Type B pancreatic cell (in vitro differentiated cells): ENCODE results near the gene ARPC1A. TPM values are rescaled to one million over a fixed set of nuclear protein-coding genes. Genes with fewer than 3 reads are reported as not detected.
"Not testable (repeated sequence)": the region's sequence is repeated elsewhere in the genome, so short reads cannot be mapped to it uniquely, and the experiment has no call there.

ENCODE experiments used
- DNase-seq: peaks from one replicate; pipeline ENCODE4 v3.0.0; 2021; ENCODE audit warnings: mixed read lengths; ENCODE audit not compliant: unreplicated experiment; ENCODE audit errors: extremely low spot score
- H3K27ac Mint-ChIP-seq: 2 replicates; pipeline ENCODE4 v1.8.0; 2021; ENCODE audit warnings: mild to moderate bottlenecking, mixed read lengths
- H3K27me3 Mint-ChIP-seq: 2 replicates; pipeline ENCODE4 v1.8.0; 2021; ENCODE audit warnings: mixed read lengths
- H3K36me3 Mint-ChIP-seq: 2 replicates; pipeline ENCODE4 v1.8.0; 2021; ENCODE audit warnings: mixed read lengths
- H3K4me1 Mint-ChIP-seq: one replicate; pipeline ENCODE4 v1.8.0; 2021; ENCODE audit warnings: mixed read lengths; ENCODE audit not compliant: unreplicated experiment
- H3K4me3 Mint-ChIP-seq: 2 replicates; pipeline ENCODE4 v1.8.0; 2021; ENCODE audit warnings: mild to moderate bottlenecking, mixed read lengths
- H3K9me3 Mint-ChIP-seq: 2 replicates; pipeline ENCODE4 v1.8.0; 2021; ENCODE audit warnings: mixed read lengths
- CTCF ChIP-seq: fragments of 200-600 bp; sonication (generic); conservative IDR thresholded peaks from 2 replicates; pipeline ENCODE4 v1.5.0; 2021; ENCODE audit warnings: antibody characterized with exemption, mild to moderate bottlenecking
- long read RNA-seq: library from polyadenylated mRNA; unstranded; transcript quantifications from one replicate; pipeline ENCODE4 v2.0.0, GENCODE V29; 2020
- total RNA-seq: library from RNA; stranded (reverse); gene quantifications from 2 replicates; pipeline ENCODE4 v1.2.1, GENCODE V29; 2021; ENCODE audit warnings: low replicate concordance

Gene ARPC1A
- 164 and 209 TPM in 2 replicates for total RNA-seq
- long read RNA-seq, transcript ARPC1A-201 (10 exons, 1,565 nt) = major isoform, 1,417 of 1,512 reads
- long read RNA-seq, partial matches to known transcripts = 29 of 1,512 reads
- long read RNA-seq, other reads (novel, unspliced or antisense) = 65 of 1,512 reads

GRCh38 chr7:99325592-99326407, at the start of gene ARPC1A:
ARPC1A (plus strand) TSS chr7:99325898; CDS start chr7:99333354, 7,456 bp downstream.
- peak; percentile 54 for TF ChIP-seq CTCF
- peak within 1 kb of the TSS; percentile 92 for H3K4me3 Mint-ChIP-seq
- peaks cover 3% of the 10 kb centered on the region for H3K36me3 Mint-ChIP-seq
- peaks cover 29% of the 10 kb centered on the region for H3K4me1 Mint-ChIP-seq
- H3K27me3 Mint-ChIP-seq = no peaks in the 10 kb centered on the region
- peak; percentile 95 for DNase-seq
- peak within 1 kb of the TSS; percentile 90 for H3K27ac Mint-ChIP-seq
- H3K9me3 Mint-ChIP-seq = no peaks in the 10 kb centered on the region

- H3K27me3 Mint-ChIP-seq = no peaks in the 10 kb centered on the region
- no peaks in the 10 kb centered on the region for H3K9me3 Mint-ChIP-seq
- no peak for DNase-seq
- no peaks in the 10 kb centered on the region for H3K36me3 Mint-ChIP-seq
- H3K4me3 Mint-ChIP-seq = no peak overlapping the region
- no peak for TF ChIP-seq CTCF
- no peak overlapping the region for H3K27ac Mint-ChIP-seq
- H3K4me1 Mint-ChIP-seq = no peaks in the 10 kb centered on the region
Measured at GRCh38 chr7:99278180-99278579, 47.5 kb upstream of the ARPC1A start.

- H3K27ac Mint-ChIP-seq, H3K4me3 Mint-ChIP-seq, DNase-seq, H3K27me3 Mint-ChIP-seq, H3K9me3 Mint-ChIP-seq, H3K36me3 Mint-ChIP-seq, H3K4me1 Mint-ChIP-seq: not testable (repeated sequence)
Measured at GRCh38 chr7:99284165-99284564, 41.5 kb upstream of the ARPC1A start.

- H3K27me3 Mint-ChIP-seq = no peaks in the 10 kb centered on the region
- H3K36me3 Mint-ChIP-seq = no peaks in the 10 kb centered on the region
- H3K9me3 Mint-ChIP-seq = no peaks in the 10 kb centered on the region
- no peak overlapping the region for H3K27ac Mint-ChIP-seq
- TF ChIP-seq CTCF = no peak
- no peak overlapping the region for H3K4me3 Mint-ChIP-seq
- H3K4me1 Mint-ChIP-seq = no peaks in the 10 kb centered on the region
- no peak for DNase-seq
Measured at GRCh38 chr7:99287779-99288534, 37.7 kb upstream of the ARPC1A start.

GRCh38 chr7:99289185-99289584, 36.5 kb upstream of the ARPC1A start:
- no peak for TF ChIP-seq CTCF
- no peaks in the 10 kb centered on the region for H3K36me3 Mint-ChIP-seq
- no peaks in the 10 kb centered on the region for H3K4me1 Mint-ChIP-seq
- no peaks in the 10 kb centered on the region for H3K27me3 Mint-ChIP-seq
- H3K9me3 Mint-ChIP-seq = no peaks in the 10 kb centered on the region
- no peak overlapping the region for H3K4me3 Mint-ChIP-seq
- H3K27ac Mint-ChIP-seq = no peak overlapping the region
- DNase-seq = no peak

GRCh38 chr7:99290148-99290547, 35.5 kb upstream of the ARPC1A start:
- not testable (repeated sequence) for H3K4me1 Mint-ChIP-seq, H3K36me3 Mint-ChIP-seq, H3K4me3 Mint-ChIP-seq, DNase-seq, H3K27ac Mint-ChIP-seq, H3K9me3 Mint-ChIP-seq, H3K27me3 Mint-ChIP-seq
